ENCODE data around the gene SERPINA5.
A peak's percentile ranks its signal among the peaks of the same experiment; 100 is the strongest.
"Not testable (repeated sequence)": the region's sequence is repeated elsewhere in the genome, so short reads cannot be mapped to it uniquely, and the experiment has no call there.

SERPINA5 gene

GRCh38 chr14:94573475-94574277 is 7.5 kb upstream of the SERPINA5 start:
- DNase-seq (ENCODE audit: low read depth), result no peak

- no peak for DNase-seq (ENCODE audit: low read depth)
Observed at GRCh38 chr14:94574336-94574735, 6.9 kb upstream of the SERPINA5 start.

- peak; percentile 85 for DNase-seq (ENCODE audit: low read depth)
Observed at GRCh38 chr14:94575730-94576585, 5.3 kb upstream of the SERPINA5 start.

GRCh38 chr14:94577472-94577871 is 3.8 kb upstream of the SERPINA5 start:
- not testable (repeated sequence) for DNase-seq (ENCODE audit: low read depth)

DNA sequence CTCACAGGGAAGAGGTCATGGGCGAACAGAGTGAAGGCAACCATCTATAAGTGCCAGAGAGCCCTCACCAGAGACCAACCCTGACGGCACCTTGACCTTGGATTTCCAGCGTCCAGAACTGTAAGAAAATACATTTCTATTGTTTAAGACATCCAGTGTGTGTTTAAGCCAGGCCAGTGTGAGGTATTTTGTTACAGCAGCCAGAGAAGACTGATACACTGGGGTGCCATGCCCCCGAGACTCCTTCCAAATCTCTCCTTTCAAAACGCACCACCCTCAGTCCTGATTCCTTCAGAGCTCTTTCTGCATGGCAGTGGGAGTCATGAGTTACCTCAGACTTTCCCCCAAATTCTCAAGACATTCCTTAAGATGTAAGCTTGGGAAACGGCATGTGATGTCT is 2.5 kb upstream of the SERPINA5 start:
- no peak for DNase-seq (ENCODE audit: low read depth)

GRCh38 chr14:94582199-94582750 is 1.0 kb downstream of the SERPINA5 start:
- DNase-seq (ENCODE audit: low read depth), result peak; percentile 52

GRCh38 chr14:94582851-94583250 is 1.6 kb downstream of the SERPINA5 start:
- no peak for DNase-seq (ENCODE audit: low read depth)

GRCh38 chr14:94583557-94583956 is 2.3 kb downstream of the SERPINA5 start:
- DNase-seq (ENCODE audit: low read depth), result no peak

GRCh38 chr14:94584591-94585280 is 3.5 kb downstream of the SERPINA5 start:
- DNase-seq (ENCODE audit: low read depth), result no peak

DNA sequence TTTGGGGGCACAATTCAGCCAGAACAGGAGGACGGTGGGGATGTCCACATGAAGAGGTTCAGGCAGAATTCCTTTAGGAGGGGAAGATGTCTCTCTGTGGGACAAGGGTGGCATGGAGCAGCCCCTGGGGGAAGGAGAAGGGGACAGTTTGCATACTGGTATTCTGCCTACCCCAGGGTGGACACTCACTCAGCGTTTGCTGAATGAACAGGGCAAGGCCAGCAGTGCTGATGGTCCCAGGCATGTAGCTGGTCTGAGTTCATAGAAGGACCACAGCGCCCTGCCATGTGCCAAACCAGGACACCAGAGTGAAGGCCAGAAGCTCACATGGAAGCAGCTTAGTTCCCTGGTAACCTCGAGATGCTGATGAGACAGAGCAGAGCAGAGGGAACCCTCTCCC is 5.4 kb downstream of the SERPINA5 start:
- DNase-seq (ENCODE audit: low read depth), result no peak

DNA sequence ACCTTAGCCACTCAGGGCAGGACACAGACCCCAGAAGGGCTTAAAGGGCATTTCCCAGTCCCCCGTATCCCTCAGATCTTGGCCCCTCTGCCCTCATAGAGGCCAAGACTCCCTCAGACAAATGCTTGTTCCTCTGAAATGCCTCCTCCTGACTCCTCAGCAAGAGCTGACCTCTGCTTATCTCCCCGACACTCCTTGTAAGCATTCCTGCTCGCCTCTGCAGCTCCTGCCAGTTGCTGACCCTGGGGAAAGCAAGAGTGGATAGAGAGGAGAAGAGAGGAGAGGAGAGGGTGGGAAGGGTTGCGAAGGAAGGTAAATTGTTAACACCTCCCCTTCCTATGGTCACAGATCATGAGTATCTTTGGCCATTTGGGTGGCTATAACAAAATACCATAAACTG is 7.1 kb downstream of the SERPINA5 start:
- no peak for DNase-seq (ENCODE audit: low read depth)

- no peak for DNase-seq (ENCODE audit: low read depth)
Observed at GRCh38 chr14:94591073-94591472, 9.8 kb downstream of the SERPINA5 start.

GRCh38 chr14:94591871-94592270 is 10.6 kb downstream of the SERPINA5 start:
- DNase-seq (ENCODE audit: low read depth), result no peak

- no peak for DNase-seq (ENCODE audit: low read depth)
Observed at GRCh38 chr14:94592457-94592856, 11.2 kb downstream of the SERPINA5 start.

GRCh38 chr14:94593376-94593748 is 12.1 kb downstream of the SERPINA5 start:
- no peak for DNase-seq (ENCODE audit: low read depth)

GRCh38 chr14:94593749-94594431 is 12.7 kb downstream of the SERPINA5 start:
- DNase-seq (ENCODE audit: low read depth), result no peak

- no peak for DNase-seq (ENCODE audit: low read depth)
Observed at GRCh38 chr14:94594441-94594840, 13.2 kb downstream of the SERPINA5 start.

GRCh38 chr14:94595912-94596311 is 14.7 kb downstream of the SERPINA5 start:
- no peak for DNase-seq (ENCODE audit: low read depth)

DNA sequence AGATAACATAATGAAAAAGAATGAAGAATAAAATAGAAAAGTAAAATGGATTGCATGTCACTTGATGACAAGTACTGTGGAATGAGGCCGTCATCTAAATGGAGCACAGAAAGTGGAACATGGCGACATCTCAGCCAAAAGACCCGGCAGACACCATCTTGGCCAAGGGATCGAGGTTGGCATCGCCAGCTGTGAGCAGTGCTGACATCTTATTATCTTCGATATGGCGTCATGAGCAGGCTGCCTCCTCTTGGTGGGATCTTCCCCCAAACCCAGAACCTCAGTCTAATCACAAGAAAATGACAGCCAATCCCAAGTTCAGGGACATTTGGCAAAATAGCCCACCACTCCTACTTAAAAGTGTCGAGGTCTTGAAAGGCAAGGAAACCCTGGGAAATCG is 15.1 kb downstream of the SERPINA5 start:
- no peak for DNase-seq (ENCODE audit: low read depth)

DNA sequence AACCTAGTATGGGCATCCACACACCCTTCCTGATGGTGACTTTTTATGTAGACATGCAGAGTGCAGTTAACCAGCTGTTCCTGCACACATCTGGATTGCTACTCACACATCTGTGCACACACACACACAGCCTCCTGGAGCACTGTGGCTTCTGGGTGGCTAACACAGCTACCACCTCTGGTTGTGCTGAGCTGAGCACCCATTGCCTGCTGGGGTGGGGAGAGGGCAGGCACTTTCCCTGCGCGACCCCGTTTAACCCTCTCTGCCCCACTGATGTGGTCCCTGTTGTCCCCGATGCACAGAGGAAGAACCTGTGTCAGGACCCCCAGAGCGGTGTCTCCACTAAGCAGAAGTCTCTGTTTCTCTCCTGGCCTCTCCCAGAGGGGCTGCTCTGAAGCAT is 16.6 kb downstream of the SERPINA5 start:
- no peak for DNase-seq (ENCODE audit: low read depth)

- DNase-seq (ENCODE audit: low read depth), result no peak
Observed at GRCh38 chr14:94598506-94598815, 17.2 kb downstream of the SERPINA5 start.
